NT2/D1 (cell line): ENCODE data around the gene FZR1.

Source experiments
- SUZ12 ChIP-seq: IDR thresholded peaks from 2 replicates; pipeline ENCODE4 v1.6.1; 2011; ENCODE audit not compliant: insufficient read length, insufficient read depth; ENCODE audit errors: extremely low read depth
- YY1 ChIP-seq: IDR thresholded peaks from 2 replicates; pipeline ENCODE4 v1.6.1; 2011; ENCODE audit not compliant: insufficient read length, insufficient read depth

DNA sequence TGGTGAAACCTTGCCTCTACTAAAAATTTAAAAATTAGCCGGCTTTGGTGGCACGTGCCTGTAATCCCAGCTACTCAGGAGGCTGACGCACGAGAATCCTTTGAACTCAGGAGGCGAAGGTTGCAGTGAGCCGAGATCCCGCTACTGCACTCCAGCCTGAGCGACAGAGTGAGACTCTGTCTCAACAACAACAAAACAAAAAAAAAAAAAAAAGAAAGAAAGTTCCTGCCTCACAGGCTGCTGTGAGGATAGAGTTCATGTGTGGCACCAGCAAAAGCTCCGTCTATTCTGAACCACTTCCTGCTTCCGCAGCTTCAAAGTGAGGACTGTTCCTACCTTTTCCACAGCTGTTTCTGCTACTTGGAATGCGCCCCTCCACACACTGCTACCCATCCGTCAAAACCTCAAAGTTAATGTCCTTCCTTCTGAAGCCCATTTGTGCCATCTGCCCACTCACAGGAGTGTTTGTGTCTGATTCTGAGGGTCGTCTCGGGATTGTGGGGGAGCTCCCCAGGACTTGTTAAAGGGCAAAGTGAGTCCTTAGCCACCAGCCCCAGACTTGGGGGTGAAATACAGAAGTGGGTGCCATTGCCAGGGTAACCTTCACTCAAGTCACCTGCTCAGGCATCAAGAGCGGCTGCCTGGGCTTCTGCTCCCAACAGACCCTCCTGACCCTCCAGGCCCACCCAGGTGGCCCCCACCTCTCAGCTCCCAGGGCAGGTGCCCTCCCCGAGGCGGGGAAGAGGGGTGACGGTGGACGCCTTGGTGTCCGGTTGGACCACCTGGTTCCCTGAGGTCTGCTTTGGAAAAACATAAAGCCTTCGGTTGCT is 48.4 kb downstream of the FZR1 start:
- TF ChIP-seq YY1 (no peak), SUZ12 (no peak)
